ENCODE results near the gene CTNNA3. TPM values are rescaled to one million over a fixed set of nuclear protein-coding genes. Genes with fewer than 3 reads are reported as not detected.
A peak's percentile ranks its signal among the peaks of the same experiment; 100 is the strongest.

The CTNNA3 gene
- total RNA-seq, 4 donors from 2014 or later, result 14.3 to 49.5 (median 24.2) TPM

DNA sequence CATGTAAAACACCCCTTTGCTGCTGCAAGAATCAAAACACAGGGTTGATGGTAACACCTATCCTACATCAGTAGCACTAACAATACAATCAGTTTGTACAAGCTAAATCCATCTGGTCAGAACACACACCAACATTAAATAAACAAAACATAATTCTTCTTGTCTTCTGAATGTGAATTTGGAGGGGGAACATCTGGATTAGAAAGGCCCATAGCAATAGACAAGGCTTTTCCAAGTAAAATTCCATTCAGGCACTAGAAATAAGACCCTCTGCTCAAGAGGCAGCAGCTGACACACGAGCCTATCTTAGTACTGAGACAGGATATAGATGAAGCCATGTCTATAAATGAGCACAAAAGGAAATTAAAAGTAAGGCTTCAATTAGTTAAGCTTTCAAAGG, 1610.1 kb downstream of the CTNNA3 start:
- no peak overlapping the region for H3K4me3 ChIP-seq
- no peak for ATAC-seq
- no peak for DNase-seq
- H3K27ac ChIP-seq, result no peak overlapping the region
- TF ChIP-seq, protein P1, sequence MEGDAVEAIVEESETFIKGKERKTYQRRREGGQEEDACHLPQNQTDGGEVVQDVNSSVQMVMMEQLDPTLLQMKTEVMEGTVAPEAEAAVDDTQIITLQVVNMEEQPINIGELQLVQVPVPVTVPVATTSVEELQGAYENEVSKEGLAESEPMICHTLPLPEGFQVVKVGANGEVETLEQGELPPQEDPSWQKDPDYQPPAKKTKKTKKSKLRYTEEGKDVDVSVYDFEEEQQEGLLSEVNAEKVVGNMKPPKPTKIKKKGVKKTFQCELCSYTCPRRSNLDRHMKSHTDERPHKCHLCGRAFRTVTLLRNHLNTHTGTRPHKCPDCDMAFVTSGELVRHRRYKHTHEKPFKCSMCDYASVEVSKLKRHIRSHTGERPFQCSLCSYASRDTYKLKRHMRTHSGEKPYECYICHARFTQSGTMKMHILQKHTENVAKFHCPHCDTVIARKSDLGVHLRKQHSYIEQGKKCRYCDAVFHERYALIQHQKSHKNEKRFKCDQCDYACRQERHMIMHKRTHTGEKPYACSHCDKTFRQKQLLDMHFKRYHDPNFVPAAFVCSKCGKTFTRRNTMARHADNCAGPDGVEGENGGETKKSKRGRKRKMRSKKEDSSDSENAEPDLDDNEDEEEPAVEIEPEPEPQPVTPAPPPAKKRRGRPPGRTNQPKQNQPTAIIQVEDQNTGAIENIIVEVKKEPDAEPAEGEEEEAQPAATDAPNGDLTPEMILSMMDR (IDR thresholded peaks at IDR 0.05 in 4 of 5, conservative IDR thresholded peaks at IDR 0.05 in 1 of 5), result no peak
- TF ChIP-seq POLR2A (IDR thresholded peaks at IDR 0.05), result no peak
- no peaks in the 10 kb centered on the region for H3K4me1 ChIP-seq
- H3K27me3 ChIP-seq, result no peaks in the 10 kb centered on the region
- no peaks in the 10 kb centered on the region for H3K9me3 ChIP-seq
- intact Hi-C loops (cut with DNase I; ENCODE audit: low total_unique reads), result no loop called here
- no peaks in the 10 kb centered on the region for H3K36me3 ChIP-seq
- in situ Hi-C loops (cut with MboI; ENCODE audit: low sequenced_read_pairs in 4 of 4), result no loop called here

DNA sequence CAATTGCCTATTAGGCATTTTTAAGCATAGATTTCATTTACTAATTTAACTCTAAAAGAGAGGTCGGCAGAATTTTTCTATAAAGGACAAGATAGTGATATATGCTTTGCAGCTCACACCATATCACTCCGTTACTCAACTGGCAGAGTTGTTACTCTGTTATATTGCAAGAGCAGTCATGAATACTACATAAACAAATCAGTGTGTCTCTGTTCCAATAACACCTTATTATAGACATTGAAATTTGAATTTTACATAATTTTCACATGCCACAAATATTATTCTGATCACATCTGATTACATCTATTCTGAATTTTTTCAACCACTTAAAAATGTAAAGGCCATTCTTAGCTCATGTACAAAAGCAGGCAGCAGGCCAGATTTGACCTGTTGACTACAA, 1624.1 kb downstream of the CTNNA3 start:
- H3K4me3 ChIP-seq, result no peak overlapping the region
- intact Hi-C loops (cut with DNase I; ENCODE audit: low total_unique reads), result no loop called here
- no peak for DNase-seq

GRCh38 chr10:66058594-66058993, 1637.4 kb downstream of the CTNNA3 start:
- TF ChIP-seq, protein P1 (IDR thresholded peaks at IDR 0.05 in 4 of 5, conservative IDR thresholded peaks at IDR 0.05 in 1 of 5), result no peak
- TF ChIP-seq POLR2A (IDR thresholded peaks at IDR 0.05), result no peak
- intact Hi-C loops (cut with DNase I; ENCODE audit: low total_unique reads), result no loop called here
- Histone ChIP-seq H3K27ac (no peak overlapping the region), H3K4me3 (no peak overlapping the region), H3K27me3 (no peaks in the 10 kb centered on the region), H3K4me1 (peaks cover 10 to 12% of the 10 kb centered on the region in 2 donors), H3K9me3 (no peaks in the 10 kb centered on the region), H3K36me3 (no peaks in the 10 kb centered on the region)
- in situ Hi-C loops (cut with MboI; ENCODE audit: low sequenced_read_pairs in 4 of 4), result no loop called here
- ATAC-seq, result peak in 1 of 2 donors; percentile 33
- no peak for DNase-seq

More for the DNA sequence above, 1624.1 kb downstream of the CTNNA3 start:
- Histone ChIP-seq H3K27ac (no peak overlapping the region), H3K27me3 (no peaks in the 10 kb centered on the region), H3K9me3 (no peaks in the 10 kb centered on the region), H3K36me3 (no peaks in the 10 kb centered on the region), H3K4me1 (no peaks in the 10 kb centered on the region)
- TF ChIP-seq, protein P1 (IDR thresholded peaks at IDR 0.05 in 4 of 5, conservative IDR thresholded peaks at IDR 0.05 in 1 of 5), result no peak
- no peak for TF ChIP-seq POLR2A (IDR thresholded peaks at IDR 0.05)
- no peak for ATAC-seq
- in situ Hi-C loops (cut with MboI; ENCODE audit: low sequenced_read_pairs in 4 of 4), result no loop called here

DNA sequence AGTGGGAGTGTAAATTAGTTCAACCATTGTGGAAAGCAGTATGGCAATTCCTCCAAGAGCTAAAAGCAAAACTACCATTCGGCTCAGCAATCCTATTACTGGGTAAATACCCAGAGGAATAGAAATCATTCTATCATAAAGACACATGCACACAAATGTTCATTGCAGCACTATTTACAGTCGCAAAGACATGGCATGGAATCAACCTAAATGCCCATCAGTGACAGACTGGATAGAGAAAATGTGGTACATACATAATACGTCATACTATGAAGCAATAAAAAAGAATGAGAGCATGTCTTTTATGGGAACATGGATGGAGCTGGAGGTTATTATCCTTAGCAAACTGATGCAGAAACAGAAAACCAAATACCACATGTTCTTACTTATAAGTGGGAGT, 1646.7 kb downstream of the CTNNA3 start:
- Histone ChIP-seq H3K36me3 (no peaks in the 10 kb centered on the region), H3K4me1 (no peaks in the 10 kb centered on the region), H3K4me3 (no peak overlapping the region), H3K9me3 (no peaks in the 10 kb centered on the region), H3K27me3 (no peaks in the 10 kb centered on the region), H3K27ac (no peak overlapping the region)
- in situ Hi-C loops (cut with MboI; ENCODE audit: low sequenced_read_pairs in 4 of 4), result no loop called here
- intact Hi-C loops (cut with DNase I; ENCODE audit: low total_unique reads), result no loop called here
- TF ChIP-seq, protein P1 (IDR thresholded peaks at IDR 0.05 in 4 of 5, conservative IDR thresholded peaks at IDR 0.05 in 1 of 5), result no peak
- TF ChIP-seq POLR2A (IDR thresholded peaks at IDR 0.05), result no peak
- no peak for DNase-seq
- ATAC-seq, result no peak

DNA sequence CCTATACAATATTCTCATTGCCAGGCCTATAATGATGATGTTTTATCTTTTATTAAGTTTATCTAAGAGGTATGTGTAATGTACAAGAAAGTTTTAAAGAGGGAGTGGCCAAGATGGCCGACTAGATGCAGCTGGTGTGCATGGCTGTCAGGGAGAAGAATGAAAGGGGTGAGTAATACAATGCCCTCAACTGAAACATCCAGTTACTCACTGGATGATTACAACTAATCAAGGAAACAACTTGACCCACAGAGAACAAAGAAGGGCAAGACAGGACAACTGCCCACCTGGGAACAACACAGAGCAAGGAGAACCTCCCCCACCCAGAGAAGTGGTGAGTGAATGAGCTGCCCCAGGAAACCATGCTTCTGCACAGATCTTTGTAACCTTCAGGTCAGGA, 1650.1 kb downstream of the CTNNA3 start:
- TF ChIP-seq POLR2A (IDR thresholded peaks at IDR 0.05), result no peak
- no peaks in the 10 kb centered on the region for H3K27me3 ChIP-seq
- no peaks in the 10 kb centered on the region for H3K36me3 ChIP-seq
- intact Hi-C loops (cut with DNase I; ENCODE audit: low total_unique reads) (no loop called here), in situ Hi-C loops (cut with MboI; ENCODE audit: low sequenced_read_pairs in 4 of 4) (no loop called here)
- no peaks in the 10 kb centered on the region for H3K4me1 ChIP-seq
- no peak overlapping the region for H3K4me3 ChIP-seq
- no peak for ATAC-seq
- no peak for DNase-seq
- no peaks in the 10 kb centered on the region for H3K9me3 ChIP-seq
- no peak overlapping the region for H3K27ac ChIP-seq
